ENCODE measurements around the gene SKP1. TPM values are rescaled to one million over a fixed set of nuclear protein-coding genes. Genes with fewer than 3 reads are reported as not detected.

Gene SKP1
- total RNA-seq, 3 donors from 2014 or later (not counting 1 experiment from before 2014, with no cell fraction given) = 301 to 338 (median 315) TPM

DNA sequence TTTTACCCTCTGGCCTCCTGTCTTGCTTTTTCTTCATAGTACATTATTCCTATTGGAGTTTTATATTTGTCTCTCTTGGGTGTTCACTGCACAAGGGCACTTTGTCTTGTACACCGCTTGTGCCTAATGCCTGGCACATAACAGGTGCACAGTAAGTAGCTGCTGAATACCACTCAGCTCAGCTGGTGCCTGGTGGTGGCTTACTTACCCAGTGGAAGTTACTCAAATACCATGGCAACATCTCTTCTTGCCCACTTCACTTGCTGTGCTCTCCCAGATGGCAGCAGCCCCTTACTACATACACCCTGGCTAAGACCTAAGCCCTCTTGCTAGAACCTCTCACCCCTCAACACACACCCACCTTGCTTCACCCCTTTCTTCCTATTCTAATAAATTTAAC, 11.3 kb upstream of the SKP1 start:
- no peak overlapping the region for H3K4me3 ChIP-seq (ENCODE audit: low read length)
- no peaks in the 10 kb centered on the region for H3K27me3 Mint-ChIP-seq (ENCODE audit: low read depth in 2 of 2)
- no peaks in the 10 kb centered on the region for H3K27me3 ChIP-seq (ENCODE audit: control insufficient read depth, insufficient read depth, low read length)
- H3K36me3 ChIP-seq (ENCODE audit: control insufficient read depth, insufficient read depth, low read length) = no peaks in the 10 kb centered on the region
- no peaks in the 10 kb centered on the region for H3K4me1 ChIP-seq (ENCODE audit: control insufficient read depth, insufficient read depth, low read length)
- no peak overlapping the region for H3K27ac Mint-ChIP-seq
- H3K36me3 Mint-ChIP-seq = no peaks in the 10 kb centered on the region
- no peak overlapping the region for H3K4me3 Mint-ChIP-seq
- no peaks in the 10 kb centered on the region for H3K9me3 Mint-ChIP-seq
- 96% methylated on average over 1 of the region's 1 CpG for WGBS (ENCODE audit: insufficient coverage)
- no peak for ATAC-seq
- no peak overlapping the region for H3K27ac ChIP-seq (ENCODE audit: low read length)
- intact Hi-C loops (cut with micrococcal nuclease) = no loop called here
- DNase-seq = no peak
- no peaks in the 10 kb centered on the region for H3K9me3 ChIP-seq (ENCODE audit: control insufficient read depth, insufficient read depth, low read length)
- no peaks in the 10 kb centered on the region for H3K4me1 Mint-ChIP-seq
- TF ChIP-seq, protein P1, sequence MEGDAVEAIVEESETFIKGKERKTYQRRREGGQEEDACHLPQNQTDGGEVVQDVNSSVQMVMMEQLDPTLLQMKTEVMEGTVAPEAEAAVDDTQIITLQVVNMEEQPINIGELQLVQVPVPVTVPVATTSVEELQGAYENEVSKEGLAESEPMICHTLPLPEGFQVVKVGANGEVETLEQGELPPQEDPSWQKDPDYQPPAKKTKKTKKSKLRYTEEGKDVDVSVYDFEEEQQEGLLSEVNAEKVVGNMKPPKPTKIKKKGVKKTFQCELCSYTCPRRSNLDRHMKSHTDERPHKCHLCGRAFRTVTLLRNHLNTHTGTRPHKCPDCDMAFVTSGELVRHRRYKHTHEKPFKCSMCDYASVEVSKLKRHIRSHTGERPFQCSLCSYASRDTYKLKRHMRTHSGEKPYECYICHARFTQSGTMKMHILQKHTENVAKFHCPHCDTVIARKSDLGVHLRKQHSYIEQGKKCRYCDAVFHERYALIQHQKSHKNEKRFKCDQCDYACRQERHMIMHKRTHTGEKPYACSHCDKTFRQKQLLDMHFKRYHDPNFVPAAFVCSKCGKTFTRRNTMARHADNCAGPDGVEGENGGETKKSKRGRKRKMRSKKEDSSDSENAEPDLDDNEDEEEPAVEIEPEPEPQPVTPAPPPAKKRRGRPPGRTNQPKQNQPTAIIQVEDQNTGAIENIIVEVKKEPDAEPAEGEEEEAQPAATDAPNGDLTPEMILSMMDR (IDR thresholded peaks at IDR 0.05) = no peak

DNA sequence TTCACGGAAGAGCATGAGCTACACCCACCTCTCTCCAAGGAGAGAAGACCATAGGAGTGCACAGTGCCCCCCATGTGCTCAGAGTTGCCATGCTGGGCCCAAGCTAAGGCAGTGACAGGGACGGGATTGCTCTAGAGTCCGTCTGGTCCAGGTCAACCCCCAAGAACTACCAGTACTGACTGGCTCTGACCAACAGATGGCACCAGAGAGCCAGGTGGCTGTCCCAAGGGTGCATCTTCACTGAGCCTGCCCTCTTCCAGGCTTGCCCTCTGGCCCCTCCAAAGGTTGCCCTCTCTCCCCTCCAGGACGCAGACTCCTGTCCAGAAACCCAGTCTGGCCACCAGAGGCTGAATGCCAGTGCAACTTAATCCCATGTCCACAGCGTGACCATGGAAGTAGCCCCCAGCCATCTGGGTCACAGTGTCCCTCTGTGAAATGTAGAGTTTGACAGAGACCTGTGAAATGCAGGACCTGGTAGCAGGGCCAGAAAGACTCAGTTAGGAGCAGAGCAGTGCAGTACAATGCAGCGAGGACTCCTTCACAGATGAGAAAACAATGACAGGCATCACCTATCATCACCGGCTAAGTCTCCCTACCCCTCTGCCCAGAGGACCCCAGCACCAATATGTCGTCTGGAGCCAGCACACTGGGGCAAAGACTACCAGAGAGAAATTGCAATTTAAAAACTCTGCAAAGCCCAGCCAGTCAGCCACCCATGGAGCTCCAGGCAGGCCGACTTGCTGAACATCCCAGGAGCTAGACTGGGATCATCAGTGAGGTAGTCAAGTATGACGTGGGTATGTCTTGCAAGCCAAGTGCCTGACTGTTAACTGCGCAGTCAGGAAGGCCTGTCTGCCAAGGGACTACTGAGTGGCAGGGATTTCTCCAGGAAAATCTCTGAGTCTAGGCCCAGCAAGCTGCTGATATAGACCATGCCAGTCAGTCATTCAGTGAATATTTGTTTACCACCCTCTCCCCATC, 7.7 kb upstream of the SKP1 start:
- Mint-ChIP-seq H3K4me1 (no peaks in the 10 kb centered on the region), H3K27me3 (ENCODE audit: low read depth in 2 of 2) (no peaks in the 10 kb centered on the region), H3K4me3 (no peak overlapping the region), H3K9me3 (no peaks in the 10 kb centered on the region), H3K27ac (no peak overlapping the region), H3K36me3 (no peaks in the 10 kb centered on the region)
- TF ChIP-seq, protein P1 (IDR thresholded peaks at IDR 0.05) = peak; percentile 95
- Histone ChIP-seq H3K4me3 (ENCODE audit: low read length) (no peak overlapping the region), H3K36me3 (ENCODE audit: control insufficient read depth, insufficient read depth, low read length) (no peaks in the 10 kb centered on the region), H3K27me3 (ENCODE audit: control insufficient read depth, insufficient read depth, low read length) (no peaks in the 10 kb centered on the region), H3K9me3 (ENCODE audit: control insufficient read depth, insufficient read depth, low read length) (no peaks in the 10 kb centered on the region), H3K27ac (ENCODE audit: low read length) (no peak overlapping the region), H3K4me1 (ENCODE audit: control insufficient read depth, insufficient read depth, low read length) (no peaks in the 10 kb centered on the region)
- peak; percentile 94 to 100 (median 94) for ATAC-seq
- peak; percentile 70 to 90 for DNase-seq
- 67% methylated on average over 11 of the region's 11 CpGs for WGBS (ENCODE audit: insufficient coverage)
- intact Hi-C loops (cut with micrococcal nuclease) = loop anchor here (1.0 kb wide), 2 partner anchors 105 to 402 kb away; no protein-coding TSS in a partner anchor

DNA sequence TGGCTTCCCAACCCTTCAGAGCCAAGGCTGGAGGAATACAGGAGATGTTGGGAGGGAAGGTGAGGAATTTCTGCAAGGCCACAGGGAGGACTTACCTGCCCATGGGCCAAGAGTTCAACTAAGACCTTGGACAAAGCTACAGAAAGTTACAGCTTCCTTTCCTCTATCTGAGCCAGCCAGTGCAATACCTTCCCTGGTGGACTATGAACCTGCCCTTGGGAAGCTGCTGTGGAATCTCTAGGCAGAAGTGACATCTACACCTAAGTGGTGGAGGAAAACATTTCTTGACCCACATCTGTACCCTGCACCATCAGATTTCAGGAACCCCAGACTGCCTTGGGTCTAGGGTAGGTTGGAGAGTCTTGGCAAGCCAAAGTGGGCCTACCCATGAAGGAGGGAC, 6.7 kb upstream of the SKP1 start:
- ATAC-seq = no peak
- H3K9me3 ChIP-seq (ENCODE audit: control insufficient read depth, insufficient read depth, low read length) = no peaks in the 10 kb centered on the region
- TF ChIP-seq, protein P1 (IDR thresholded peaks at IDR 0.05) = no peak
- no peaks in the 10 kb centered on the region for H3K27me3 Mint-ChIP-seq (ENCODE audit: low read depth in 2 of 2)
- no peaks in the 10 kb centered on the region for H3K4me1 Mint-ChIP-seq
- no peaks in the 10 kb centered on the region for H3K36me3 ChIP-seq (ENCODE audit: control insufficient read depth, insufficient read depth, low read length)
- DNase-seq = no peak
- no peak overlapping the region for H3K27ac ChIP-seq (ENCODE audit: low read length)
- H3K27ac Mint-ChIP-seq = no peak overlapping the region
- H3K9me3 Mint-ChIP-seq = no peaks in the 10 kb centered on the region
- no peak overlapping the region for H3K4me3 Mint-ChIP-seq
- H3K27me3 ChIP-seq (ENCODE audit: control insufficient read depth, insufficient read depth, low read length) = no peaks in the 10 kb centered on the region
- H3K4me3 ChIP-seq (ENCODE audit: low read length) = no peak overlapping the region
- no peaks in the 10 kb centered on the region for H3K4me1 ChIP-seq (ENCODE audit: control insufficient read depth, insufficient read depth, low read length)
- intact Hi-C loops (cut with micrococcal nuclease) = no loop called here
- H3K36me3 Mint-ChIP-seq = no peaks in the 10 kb centered on the region

Measured in natural killer cell (primary cell).